Endothelial cell of umbilical vein (primary cell): Measurements from ENCODE around the gene VAMP2. TPM values are rescaled to one million over a fixed set of nuclear protein-coding genes. Genes with fewer than 3 reads are reported as not detected.

Source experiments
- BruUV-seq: library from RNA; stranded (reverse); fragments of 400-500 nt; replicated peaks from 2 replicates; lab custom pipeline; 2021; lab: Mats Ljungman, UMichigan
- CTCF ChIA-PET: fragments of 300-600, 350-600 bp; sonication (Branson Sonifier 250); formaldehyde crosslinking; loops from one replicate; lab custom pipeline; 2021; ENCODE audit warnings: antibody characterized with exemption, inconsistent platforms; lab: Charles Lee
- POLR2A ChIA-PET: fragments of 300-600, 350-600 bp; sonication (Branson Sonifier 250); formaldehyde crosslinking; loops from one replicate; lab custom pipeline; 2021; ENCODE audit warnings: antibody characterized with exemption, inconsistent platforms; lab: Charles Lee
- DNase-seq: peaks from one replicate; pipeline ENCODE4 v3.0.0-alpha.2; 2011; ENCODE audit warnings: low read depth, low spot score
- FAIRE-seq: peaks from 2 replicates; lab custom pipeline; 2011; peaks lifted over from hg19 to GRCh38; lab: Jason Lieb, UNC
- H2AFZ ChIP-seq: 2 replicates; pipeline ENCODE4 v1.6.0; 2012; ENCODE audit warnings: low read depth, low read length, control low read depth, inconsistent platforms
- H3K27ac ChIP-seq: 2 replicates; pipeline ENCODE4 v1.5.1; 2011; ENCODE audit warnings: low read depth, mild to moderate bottlenecking, control low read depth, low read length, moderate library complexity; ENCODE audit not compliant: insufficient read depth
- H3K27me3 ChIP-seq, 2 experiments: 2 replicates each; pipeline versions ENCODE4 v1.6.0 to v1.6.1; 2011; ENCODE audit warnings: low read length in 2 of 2, mixed read lengths in 1 of 2; ENCODE audit not compliant: control insufficient read depth in 2 of 2, insufficient read depth in 2 of 2
- H3K36me3 ChIP-seq, 2 experiments: 2 replicates in 1 of 2; 3 replicates in 1 of 2; pipeline ENCODE4 v1.5.1; 2011; ENCODE audit warnings: low read length in 2 of 2, mild to moderate bottlenecking in 1 of 2, moderate library complexity in 1 of 2; ENCODE audit not compliant: control insufficient read depth in 2 of 2, insufficient read depth in 2 of 2; ENCODE audit errors: extremely low read depth in 1 of 2
- H3K4me1 ChIP-seq: 3 replicates; pipeline ENCODE4 v1.5.1; 2011; ENCODE audit warnings: mild to moderate bottlenecking, low read length; ENCODE audit not compliant: control insufficient read depth, insufficient read depth; ENCODE audit errors: extremely low read depth
- H3K4me2 ChIP-seq: 2 replicates; pipeline ENCODE4 v1.6.1; 2011; ENCODE audit warnings: low read length, control low read depth, mixed read lengths; ENCODE audit not compliant: insufficient read depth
- H3K4me3 ChIP-seq, 3 experiments: fragments of 200-600 bp in 1 of 3; sonication (generic), shearing (Covaris generic) in 1 of 3; replicated peaks in 1 of 3; 2 replicates each; pipeline ENCODE4 v1.5.1; 2011 to 2016; ENCODE audit warnings: control low read depth in 3 of 3, low read length in 3 of 3, mild to moderate bottlenecking in 2 of 3, inconsistent platforms in 1 of 3, low read depth in 1 of 3, moderate library complexity in 1 of 3; ENCODE audit not compliant: insufficient read depth in 1 of 3
- H3K79me2 ChIP-seq: 2 replicates; pipeline ENCODE4 v1.6.0; 2012; ENCODE audit warnings: low read length, inconsistent platforms; ENCODE audit not compliant: control insufficient read depth, insufficient read depth
- H3K9ac ChIP-seq: replicated peaks from 2 replicates; pipeline ENCODE3; 2011; ENCODE audit warnings: low read length, control low read depth; ENCODE audit not compliant: insufficient read depth; ENCODE audit errors: extremely low read depth
- H3K9me1 ChIP-seq: replicated peaks from 3 replicates; pipeline ENCODE4 v1.6.0; 2011; ENCODE audit warnings: mild to moderate bottlenecking, low read length; ENCODE audit not compliant: control insufficient read depth, insufficient read depth; ENCODE audit errors: extremely low read depth
- H3K9me3 ChIP-seq: replicated peaks from 2 replicates; pipeline ENCODE4 v1.5.1; 2012; ENCODE audit warnings: low read length, inconsistent platforms; ENCODE audit not compliant: control insufficient read depth, insufficient read depth
- H4K20me1 ChIP-seq: replicated peaks from 2 replicates; pipeline ENCODE3; 2011; ENCODE audit warnings: mild to moderate bottlenecking, low read length; ENCODE audit not compliant: control insufficient read depth, insufficient read depth; ENCODE audit errors: extremely low read depth
- CTCF ChIP-seq, 2 donors: IDR thresholded peaks; 1 replicate in 1 of 2; 2 replicates in 1 of 2; pipeline ENCODE4 v1.5.1; 2011; ENCODE audit warnings: low read length in 2 of 2, mild to moderate bottlenecking in 2 of 2, moderate library complexity in 2 of 2, control low read depth in 1 of 2, inconsistent platforms in 1 of 2, low read depth in 1 of 2; ENCODE audit not compliant: insufficient read depth in 1 of 2; ENCODE audit errors: extremely low read depth in 1 of 2
- EZH2 ChIP-seq: IDR thresholded peaks from 2 replicates; pipeline ENCODE4 v1.6.1; 2012; ENCODE audit warnings: borderline replicate concordance, low read depth, mild to moderate bottlenecking, moderate library complexity, low read length, inconsistent platforms; ENCODE audit not compliant: severe bottlenecking
- FOS ChIP-seq: IDR thresholded peaks from 2 replicates; pipeline ENCODE4 v1.6.1; 2011; ENCODE audit warnings: mild to moderate bottlenecking, low read length, moderate library complexity, borderline replicate concordance; ENCODE audit not compliant: insufficient read depth
- GATA2 ChIP-seq: IDR thresholded peaks from 2 replicates; pipeline ENCODE4 v1.7.0; 2011; ENCODE audit warnings: low read depth, mild to moderate bottlenecking, moderate library complexity, mixed read lengths, low read length; ENCODE audit not compliant: insufficient read length, insufficient read depth
- JUN ChIP-seq: IDR thresholded peaks from 2 replicates; pipeline ENCODE4 v1.6.1; 2011; ENCODE audit warnings: borderline replicate concordance, low read depth; ENCODE audit not compliant: insufficient read length, insufficient read depth
- MYC ChIP-seq: IDR thresholded peaks from one replicate; pipeline ENCODE4 v1.6.1; 2011; ENCODE audit warnings: mild to moderate bottlenecking, low read depth, low read length
- POLR2A ChIP-seq: IDR thresholded peaks from 2 replicates; pipeline ENCODE4 v1.6.1; 2012; ENCODE audit warnings: low read depth, mild to moderate bottlenecking, control low read depth, low read length
- POLR2AphosphoS5 ChIP-seq: IDR thresholded peaks from 2 replicates; pipeline ENCODE4 v1.6.1; 2012; ENCODE audit warnings: low read depth, mild to moderate bottlenecking, control low read depth, low read length, moderate library complexity; ENCODE audit not compliant: insufficient read depth
- dilution Hi-C: fragments of 300-500 bp; cut with MboI; formaldehyde crosslinking; loops from one replicate; pipeline ENCODE4 v1.15.0; 2019; ENCODE audit warnings: low sequenced_read_pairs; ENCODE audit not compliant: extremely low pct_ligation_motif_present
- intact Hi-C: fragments of 100-400 bp; cut with micrococcal nuclease; formaldehyde crosslinking; loops from one replicate; pipeline ENCODE4 v1.10.0; 2022
- polyA plus RNA-seq, 4 experiments: library from polyadenylated mRNA; depleted of rRNA in 3 of 4; stranded (reverse) in 3 of 4; unstranded in 1 of 4; fragments of >200 nt; gene quantifications; 2 replicates each; pipeline versions ENCODE4 v1.2.1 to v1.2.3, GENCODE V29; 2011 to 2012; ENCODE audit warnings: missing spikeins in 1 of 4
- total RNA-seq: library from RNA; stranded (reverse); gene quantifications from 2 replicates; pipeline ENCODE4 v1.2.3, GENCODE V29; 2021
- TF ChIP-seq, protein P1 (sequence below): IDR thresholded peaks from 2 replicates; pipeline ENCODE4 v1.6.1; 2011; ENCODE audit not compliant: insufficient read depth, insufficient read length

Gene VAMP2
- total and polyA plus RNA-seq, 2 donors (not counting 3 experiments of a cell fraction or from before 2014, with no cell fraction given): 35.9 to 38.0 TPM

GRCh38 chr17:8121681-8122421 lies 40.9 kb downstream of the VAMP2 start:
- CTCF ChIA-PET: interaction anchor here (0.7 to 1.6 kb wide), 8 partner anchors 16 to 100 kb away, joined by 3 to 9 read pairs (median 4); no protein-coding TSS in a partner anchor
- FAIRE-seq (peak; percentile 66), DNase-seq (peak; percentile 58)
- Histone ChIP-seq H3K9ac (no peak overlapping the region), H3K4me3 (peak overlapping the region; percentile 51 to 60 (median 55)), H3K9me3 (no peaks in the 10 kb centered on the region), H2AFZ (peak overlapping the region; percentile 75), H4K20me1 (peaks cover 3% of the 10 kb centered on the region), H3K36me3 (no peaks in the 10 kb centered on the region), H3K79me2 (no peaks in the 10 kb centered on the region), H3K4me2 (peak overlapping the region; percentile 77), H3K4me1 (peaks cover 45% of the 10 kb centered on the region), H3K9me1 (no peaks in the 10 kb centered on the region), H3K27me3 (peaks cover 13 to 20% of the 10 kb centered on the region in 2 experiments), H3K27ac (no peak overlapping the region)
- intact Hi-C loops (loop anchor here (2.0 to 5.0 kb wide), 3 partner anchors 37 to 280 kb away; no protein-coding TSS in a partner anchor), dilution Hi-C loops (no loop called here)
- peak; percentile 45 to 62 for TF ChIP-seq CTCF (IDR thresholded peaks at IDR 0.05; ENCODE audit: extremely low read depth in 1 of 2, insufficient read depth in 1 of 2, low read depth in 1 of 2, low read length in 2 of 2)
- no peak for TF ChIP-seq EZH2
- no TSS peak for BruUV-seq
- POLR2A ChIA-PET: interaction anchor here (0.6 to 1.6 kb wide), 2 partner anchors 14 to 51 kb away, joined by 4 to 6 read pairs; no protein-coding TSS in a partner anchor

DNA sequence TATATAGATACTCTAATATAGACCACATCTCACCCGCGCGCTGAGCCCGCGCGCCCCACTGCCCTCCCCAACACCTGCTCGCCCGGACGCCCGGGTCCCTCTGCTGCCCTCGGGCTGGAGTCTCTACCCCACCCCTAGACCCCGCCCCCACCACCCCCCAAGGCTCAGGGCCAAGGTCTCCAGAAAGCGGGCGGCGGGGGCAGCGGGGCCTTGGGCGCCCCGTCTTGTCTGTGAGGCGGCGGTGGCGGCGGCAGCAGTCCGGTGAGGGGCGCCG lies 41.4 kb downstream of the VAMP2 start:
- Histone ChIP-seq H3K9ac (no peak overlapping the region), H3K27ac (no peak overlapping the region), H3K9me3 (no peaks in the 10 kb centered on the region), H4K20me1 (peaks cover 3% of the 10 kb centered on the region), H3K27me3 (peaks cover 18 to 25% of the 10 kb centered on the region in 2 experiments), H3K9me1 (no peaks in the 10 kb centered on the region), H3K36me3 (no peaks in the 10 kb centered on the region), H3K79me2 (no peaks in the 10 kb centered on the region), H3K4me1 (peaks cover 45% of the 10 kb centered on the region), H2AFZ (peak overlapping the region; percentile 75), H3K4me3 (peak overlapping the region in 2 of 3 experiments; percentile 40 to 51), H3K4me2 (peak overlapping the region; percentile 54)
- intact Hi-C loops: loop anchor here (2.0 to 5.0 kb wide), 3 partner anchors 37 to 279 kb away; no protein-coding TSS in a partner anchor
- TF ChIP-seq, protein P1, sequence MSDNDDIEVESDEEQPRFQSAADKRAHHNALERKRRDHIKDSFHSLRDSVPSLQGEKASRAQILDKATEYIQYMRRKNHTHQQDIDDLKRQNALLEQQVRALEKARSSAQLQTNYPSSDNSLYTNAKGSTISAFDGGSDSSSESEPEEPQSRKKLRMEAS: no peak
- TF ChIP-seq JUN (no peak), CTCF (IDR thresholded peaks at IDR 0.05; ENCODE audit: extremely low read depth in 1 of 2, insufficient read depth in 1 of 2, low read depth in 1 of 2, low read length in 2 of 2) (no peak), FOS (no peak), MYC (no peak), POLR2AphosphoS5 (no peak), POLR2A (no peak), GATA2 (no peak), EZH2 (no peak)
- ChIA-PET POLR2A (interaction anchor here (1.6 kb wide), 1 partner anchor 52 kb away, joined by 4 read pairs; no protein-coding TSS in a partner anchor), CTCF (interaction anchor here (1.1 kb wide), 1 partner anchor 52 kb away, joined by 3 read pairs; no protein-coding TSS in a partner anchor)
- BruUV-seq: no TSS peak
- dilution Hi-C loops: no loop called here
- FAIRE-seq (no peak), DNase-seq (no peak)
